Fibroblast of upper back skin (primary cell): ENCODE data around the gene SRGAP3.
A peak's percentile ranks its signal among the peaks of the same experiment; 100 is the strongest.

Experiments used
- DNase-seq: peaks from one replicate; pipeline ENCODE4 v3.0.0-alpha.2; 2013

Gene SRGAP3

GRCh38 chr3:8982509-8982908, 266.9 kb downstream of the SRGAP3 start:
- peak; percentile 69 for DNase-seq

DNA sequence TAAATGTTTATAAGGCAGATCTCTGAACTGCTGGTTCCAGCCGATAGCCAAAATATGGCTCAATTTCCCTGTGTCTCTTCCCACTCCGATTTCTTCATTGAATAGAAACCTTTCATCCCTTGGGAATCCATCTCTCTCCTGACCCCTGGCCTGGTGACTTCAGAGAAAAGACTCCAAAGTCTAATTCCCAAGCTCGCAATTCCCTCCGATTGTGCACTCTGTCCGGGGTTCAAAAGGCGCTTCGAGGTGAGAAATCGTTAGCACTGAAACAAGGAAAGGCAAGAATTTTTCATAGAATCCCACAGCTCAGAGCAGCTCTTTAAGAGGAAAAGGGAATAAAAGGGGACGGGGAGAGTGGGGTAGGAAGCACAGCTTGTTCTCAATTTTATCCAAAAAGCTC, 267.7 kb downstream of the SRGAP3 start:
- DNase-seq: no peak

GRCh38 chr3:8981296-8981695, 268.1 kb downstream of the SRGAP3 start:
- DNase-seq: no peak

GRCh38 chr3:8980756-8981257, 268.6 kb downstream of the SRGAP3 start:
- no peak for DNase-seq

GRCh38 chr3:8979262-8979661, 270.2 kb downstream of the SRGAP3 start:
- peak; percentile 25 for DNase-seq

DNA sequence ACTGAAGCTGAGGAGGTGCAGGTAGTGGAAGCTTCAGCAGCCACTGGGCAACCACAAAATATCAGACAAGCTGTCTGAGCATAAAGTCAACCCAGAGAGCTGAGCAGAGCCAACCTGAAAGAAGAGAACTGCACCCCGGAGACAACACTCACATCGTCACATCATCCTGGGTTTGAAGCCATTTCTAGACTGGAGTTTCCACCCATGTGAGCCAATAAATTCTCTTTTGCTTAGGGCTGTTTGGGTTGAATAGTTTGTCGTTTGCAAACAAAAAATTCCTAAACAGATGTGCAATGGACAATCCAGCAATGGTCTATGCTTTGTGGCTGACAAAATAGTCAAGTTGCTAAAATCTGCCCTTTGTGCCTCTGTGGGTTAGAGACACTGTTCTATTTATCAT, 270.9 kb downstream of the SRGAP3 start:
- DNase-seq: no peak

DNA sequence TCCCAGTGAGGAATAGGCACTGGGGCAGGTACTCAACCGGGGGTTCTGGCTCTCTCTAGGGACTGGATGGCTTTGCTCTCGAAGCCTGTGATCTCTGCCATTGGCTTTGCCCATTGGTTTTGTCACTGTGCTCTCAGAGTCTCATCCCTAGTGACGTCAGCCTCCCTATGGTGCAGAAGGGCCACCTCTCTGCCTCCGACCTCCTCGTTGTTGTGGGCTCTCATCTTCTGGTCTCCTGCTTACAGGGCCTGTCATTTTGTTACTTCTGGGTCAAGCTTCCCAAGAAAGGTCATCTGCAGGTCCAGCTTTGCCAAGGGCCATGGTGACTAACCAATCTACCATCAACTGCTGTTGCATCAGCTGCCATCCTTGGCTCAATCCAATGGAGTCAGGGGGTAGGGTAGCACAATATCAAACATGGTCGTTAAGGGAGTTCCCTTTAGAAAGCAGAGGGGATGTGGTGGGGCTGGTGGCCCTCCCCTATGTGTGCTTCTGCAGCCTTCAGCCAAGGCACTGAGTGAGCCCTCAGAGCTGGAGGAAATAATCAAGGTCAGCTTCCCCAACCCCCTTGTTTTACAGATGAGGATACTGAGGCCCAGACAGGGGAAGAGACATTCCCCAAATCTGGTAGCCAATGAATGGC, 272.8 kb downstream of the SRGAP3 start:
- no peak for DNase-seq

DNA sequence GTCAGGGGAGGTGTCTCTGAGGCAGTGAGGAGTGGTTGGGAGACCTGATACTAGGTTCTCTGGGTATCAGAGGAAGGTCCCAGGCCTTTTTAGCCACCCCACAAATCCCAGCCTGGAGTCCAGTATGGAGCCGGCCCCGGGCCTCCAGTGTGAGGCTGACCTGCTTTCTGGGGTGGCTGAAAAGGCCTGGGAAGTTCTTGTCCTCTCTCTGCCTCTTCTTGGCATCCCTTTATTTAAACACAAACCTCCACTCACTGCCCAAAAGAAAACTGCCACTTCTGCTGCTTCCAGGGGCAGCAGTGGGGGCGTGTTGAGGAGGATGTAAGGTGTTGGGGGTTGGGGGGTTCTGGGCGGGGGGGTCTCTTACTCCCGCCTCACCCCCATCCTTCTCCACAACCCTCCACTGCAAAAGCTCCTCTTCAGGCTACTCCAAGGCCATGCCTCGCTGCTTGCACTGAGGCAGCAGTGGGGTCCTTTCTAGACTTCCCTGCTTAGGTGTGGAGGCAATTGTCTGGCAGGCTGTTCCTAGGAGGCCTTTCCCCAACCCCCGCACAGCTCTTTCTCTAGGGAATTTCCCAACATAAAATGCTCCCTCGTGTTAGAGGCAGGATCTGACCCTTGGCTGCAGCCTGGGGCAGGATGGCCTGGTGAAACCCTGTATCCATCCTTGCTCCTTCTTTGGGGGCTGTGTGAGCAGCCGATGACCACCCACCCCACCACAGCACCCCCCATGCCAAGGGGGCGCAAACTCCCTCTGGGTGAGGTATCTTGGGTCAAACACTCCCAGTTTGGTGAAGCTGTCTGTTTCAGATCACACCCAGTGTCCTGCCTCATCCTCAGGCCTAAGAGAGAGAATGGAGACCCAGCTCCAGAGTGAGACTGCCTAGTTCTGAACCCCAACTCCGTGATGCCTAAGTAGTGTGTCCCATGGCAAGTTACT, 274.1 kb downstream of the SRGAP3 start:
- no peak for DNase-seq

GRCh38 chr3:8974458-8974857, 275.0 kb downstream of the SRGAP3 start:
- no peak for DNase-seq

DNA sequence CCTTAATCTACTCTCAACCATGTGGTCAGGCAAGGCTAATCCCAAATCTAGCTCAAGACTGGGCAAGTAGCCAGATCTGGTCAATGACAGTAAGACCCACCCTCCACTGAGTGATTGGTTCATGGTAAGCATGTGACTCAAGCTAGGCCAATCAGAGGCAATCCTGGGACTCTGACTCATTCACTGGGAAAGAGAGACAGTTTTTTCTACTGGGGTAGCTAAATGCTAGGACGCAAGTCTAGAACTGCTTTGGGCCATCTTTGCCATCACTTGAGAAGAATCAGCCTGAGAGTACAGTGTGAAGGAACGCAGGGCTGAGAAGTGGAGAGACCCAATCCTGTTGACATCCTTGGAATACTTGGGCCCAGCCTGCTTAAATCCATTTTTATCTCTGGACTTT, 276.8 kb downstream of the SRGAP3 start:
- DNase-seq: peak; percentile 49

DNA sequence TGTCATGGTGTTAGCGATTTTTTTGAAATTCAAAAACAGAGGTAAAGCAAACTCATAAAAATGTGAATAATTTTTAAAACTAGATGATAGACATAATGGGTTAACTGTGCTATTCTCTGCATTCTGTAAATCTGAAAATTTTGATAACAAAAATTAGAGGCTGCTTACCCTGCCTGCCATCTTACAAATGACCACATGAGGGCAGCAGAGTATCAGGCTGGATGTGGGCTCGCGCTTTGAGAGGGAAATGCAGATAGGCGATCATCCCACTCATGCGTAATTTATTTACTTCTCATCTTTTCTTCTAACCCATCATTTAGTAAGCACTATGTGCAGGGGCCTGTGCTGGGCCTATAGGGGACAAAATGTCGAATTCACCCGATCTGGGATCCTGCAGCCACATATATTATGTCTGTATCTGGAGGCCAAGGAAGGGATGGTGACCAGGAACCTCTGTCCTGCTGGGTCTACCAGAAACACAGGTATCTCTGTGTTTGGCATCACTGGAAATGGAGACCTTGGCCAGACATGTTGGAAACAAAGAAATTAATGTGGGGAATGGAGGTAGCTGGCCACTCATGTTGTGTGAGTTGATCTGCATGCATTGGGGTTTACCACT, 278.4 kb downstream of the SRGAP3 start:
- DNase-seq: peak; percentile 68

GRCh38 chr3:8969241-8969640, 280.2 kb downstream of the SRGAP3 start:
- DNase-seq: no peak

DNA sequence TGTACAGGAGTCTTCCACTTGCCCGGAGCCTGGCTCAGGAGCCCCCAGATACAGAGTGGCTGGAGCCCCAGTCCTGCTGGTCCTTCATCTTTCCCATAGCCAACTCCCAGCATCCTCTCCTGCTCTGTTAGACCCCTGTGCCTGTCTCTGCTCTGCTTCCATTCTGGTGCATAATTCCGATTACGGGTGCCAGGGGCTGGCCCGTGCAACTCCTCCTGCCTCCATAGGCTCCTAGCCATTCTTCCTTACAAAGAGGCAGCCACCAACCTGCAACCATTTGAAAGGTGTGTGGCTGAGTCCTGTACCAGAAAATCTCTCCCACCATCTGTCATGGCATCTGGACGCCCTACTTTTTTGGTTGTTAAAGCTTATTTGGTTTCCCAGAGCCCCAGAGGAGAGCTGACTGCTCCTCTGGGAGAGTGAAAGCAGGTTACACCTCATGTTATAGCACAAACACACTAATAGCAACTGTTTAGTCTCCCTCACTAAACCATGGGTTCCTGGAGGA, 281.0 kb downstream of the SRGAP3 start:
- no peak for DNase-seq

- DNase-seq: no peak
Measured at GRCh38 chr3:8967553-8967952, 281.9 kb downstream of the SRGAP3 start.

- DNase-seq: no peak
Measured at GRCh38 chr3:8966820-8967348, 282.6 kb downstream of the SRGAP3 start.

DNA sequence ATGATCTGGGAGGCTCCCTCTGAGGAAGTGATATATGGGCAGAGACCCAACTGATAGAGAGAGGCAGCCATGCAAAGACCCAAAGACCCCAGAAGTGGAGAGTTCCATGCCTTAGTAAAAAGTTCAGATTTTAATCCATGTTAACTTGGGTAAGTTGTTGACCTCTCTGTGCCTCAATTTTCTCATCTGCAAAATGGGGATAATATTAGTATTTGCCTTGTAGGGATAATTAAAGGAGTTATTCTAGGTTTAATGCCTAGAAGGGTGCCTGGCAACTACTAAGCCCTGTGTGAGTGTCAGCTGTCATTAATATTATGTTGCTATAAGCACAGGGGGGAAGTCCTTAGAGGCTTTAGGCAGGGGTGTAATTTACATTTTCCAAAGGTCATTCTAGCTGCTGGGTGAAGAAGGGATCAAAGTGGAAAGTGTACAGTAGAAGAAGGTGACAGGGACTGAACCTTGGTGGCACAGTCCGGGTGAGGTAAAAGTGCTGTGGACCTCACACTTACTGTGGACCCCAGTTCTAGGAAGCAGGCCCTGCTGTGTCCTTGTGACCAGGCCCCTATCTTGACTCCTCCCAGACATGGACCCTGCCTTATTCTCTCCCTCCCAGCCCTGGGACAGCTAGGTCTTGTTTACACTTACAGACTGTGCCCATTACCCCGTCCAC, 283.2 kb downstream of the SRGAP3 start:
- DNase-seq: no peak

GRCh38 chr3:8964436-8965370, 284.7 kb downstream of the SRGAP3 start:
- peak; percentile 78 for DNase-seq

DNA sequence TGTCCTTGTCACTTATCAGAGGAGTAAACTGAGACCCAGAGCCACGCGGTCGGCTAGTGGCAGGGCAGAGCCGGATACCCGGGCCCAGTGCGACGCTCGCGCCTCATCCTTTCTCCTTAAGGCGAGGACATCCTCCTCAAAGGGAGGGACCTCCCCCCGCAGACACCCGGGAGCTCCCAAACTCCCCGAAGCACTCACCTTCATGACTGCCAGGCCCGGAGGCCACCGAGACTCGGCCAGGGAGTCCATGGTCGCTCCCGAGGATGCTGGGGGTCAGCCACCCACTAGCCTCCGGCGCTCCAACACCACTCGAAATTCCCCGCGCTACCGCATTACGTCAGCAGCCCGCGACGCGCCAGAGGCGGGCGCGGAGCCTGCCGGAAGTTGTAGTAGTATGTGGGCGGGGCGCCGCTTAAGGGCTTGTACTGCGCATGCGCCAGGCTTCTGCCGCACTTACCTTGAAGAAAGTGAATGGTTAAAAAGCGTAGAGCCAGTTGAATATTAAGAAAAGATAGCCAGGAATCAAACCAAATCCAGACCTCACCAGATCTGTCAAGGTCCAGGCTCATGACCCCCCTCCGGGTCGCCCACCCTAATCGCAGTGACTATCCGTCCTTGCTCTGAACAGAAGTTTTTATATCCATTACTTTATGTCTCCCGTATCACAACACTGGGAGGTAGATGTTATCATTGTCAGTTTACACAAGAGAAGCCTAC, 286.2 kb downstream of the SRGAP3 start, which contains the start of gene RAD18:
Gene RAD18 (minus strand): TSS at position 336 of the 717 bp plus-strand sequence. CDS start 87 bp downstream, at position 249.
- peak; percentile 92 for DNase-seq

DNA sequence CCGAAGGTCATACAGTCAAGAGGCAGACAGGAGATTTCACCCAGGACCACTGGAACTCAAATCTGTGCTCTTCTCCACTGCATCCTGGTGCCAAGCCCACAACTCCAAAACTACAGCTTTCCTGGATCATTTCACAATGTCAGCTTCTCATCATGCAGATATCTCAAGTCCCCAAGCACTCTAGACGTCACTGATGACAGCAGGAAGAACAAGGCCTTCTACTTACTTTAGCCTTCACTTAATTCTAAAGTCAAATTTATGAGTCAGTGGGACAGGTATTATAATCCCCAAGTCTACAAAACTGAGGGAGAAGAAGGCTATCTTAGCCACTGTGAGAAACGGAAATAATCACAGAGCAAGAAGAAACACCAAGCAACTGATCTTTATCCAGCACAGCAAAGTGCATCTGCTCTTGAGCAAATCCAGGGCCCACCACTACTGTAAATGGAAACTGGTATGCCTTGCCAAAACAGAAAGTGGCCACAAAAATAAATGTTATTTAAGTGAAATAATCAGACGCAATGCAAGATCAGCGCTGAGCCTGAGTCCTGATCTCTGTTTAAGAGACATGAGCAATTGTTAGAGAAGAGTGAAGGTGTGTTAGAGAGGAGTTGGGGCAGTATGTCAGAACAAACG, 287.1 kb downstream of the SRGAP3 start:
- DNase-seq: no peak

- DNase-seq: no peak
Measured at GRCh38 chr3:8959668-8960067, 289.8 kb downstream of the SRGAP3 start.
